Measurements from ENCODE around the gene UBE2E2. TPM values are rescaled to one million over a fixed set of nuclear protein-coding genes. Genes with fewer than 3 reads are reported as not detected.

The UBE2E2 gene
- total and polyA plus RNA-seq, 4 donors, result 21.5 to 87.5 (median 29.0) TPM

DNA sequence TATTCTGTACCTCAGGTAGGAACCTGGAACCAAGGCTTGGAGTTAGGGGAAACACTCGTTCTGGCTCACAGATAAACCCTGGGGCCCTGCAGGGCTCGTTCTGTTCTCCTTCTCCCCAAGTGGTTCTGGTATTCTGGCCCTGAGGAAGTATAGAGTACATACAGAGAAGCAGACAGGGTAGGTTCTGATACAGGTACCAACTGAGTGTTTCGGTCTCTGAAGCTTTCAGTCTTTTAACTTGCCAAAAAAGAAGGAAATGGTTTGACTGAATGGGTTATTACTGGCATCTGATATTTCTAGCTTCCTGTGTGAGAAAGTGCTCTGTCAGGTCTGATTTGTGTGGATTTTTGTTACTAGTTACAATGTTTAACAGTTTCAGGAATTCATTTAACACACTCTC is 67.3 kb downstream of the UBE2E2 start:
- TF ChIP-seq, protein P1, sequence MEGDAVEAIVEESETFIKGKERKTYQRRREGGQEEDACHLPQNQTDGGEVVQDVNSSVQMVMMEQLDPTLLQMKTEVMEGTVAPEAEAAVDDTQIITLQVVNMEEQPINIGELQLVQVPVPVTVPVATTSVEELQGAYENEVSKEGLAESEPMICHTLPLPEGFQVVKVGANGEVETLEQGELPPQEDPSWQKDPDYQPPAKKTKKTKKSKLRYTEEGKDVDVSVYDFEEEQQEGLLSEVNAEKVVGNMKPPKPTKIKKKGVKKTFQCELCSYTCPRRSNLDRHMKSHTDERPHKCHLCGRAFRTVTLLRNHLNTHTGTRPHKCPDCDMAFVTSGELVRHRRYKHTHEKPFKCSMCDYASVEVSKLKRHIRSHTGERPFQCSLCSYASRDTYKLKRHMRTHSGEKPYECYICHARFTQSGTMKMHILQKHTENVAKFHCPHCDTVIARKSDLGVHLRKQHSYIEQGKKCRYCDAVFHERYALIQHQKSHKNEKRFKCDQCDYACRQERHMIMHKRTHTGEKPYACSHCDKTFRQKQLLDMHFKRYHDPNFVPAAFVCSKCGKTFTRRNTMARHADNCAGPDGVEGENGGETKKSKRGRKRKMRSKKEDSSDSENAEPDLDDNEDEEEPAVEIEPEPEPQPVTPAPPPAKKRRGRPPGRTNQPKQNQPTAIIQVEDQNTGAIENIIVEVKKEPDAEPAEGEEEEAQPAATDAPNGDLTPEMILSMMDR (IDR thresholded peaks at IDR 0.05; ENCODE audit: control extremely low read depth, extremely low read depth), result no peak
- no peak overlapping the region for H3K4me3 ChIP-seq
- peaks cover 0 to 4% (median 0%) of the 10 kb centered on the region in 4 donors for H3K9me3 ChIP-seq (ENCODE audit: control insufficient read depth in 4 of 4, insufficient read depth in 3 of 4, low read length in 3 of 4)
- H3K9ac ChIP-seq (ENCODE audit: insufficient read depth in 1 of 2, low read length in 2 of 2), result no peak overlapping the region
- ATAC-seq (ENCODE audit: insufficient read depth, low FRiP score), result no peak
- H3K4me1 ChIP-seq (ENCODE audit: control insufficient read depth in 5 of 5, insufficient read depth in 5 of 5, low read length in 5 of 5), result peaks cover 0 to 5% (median 0%) of the 10 kb centered on the region in 5 donors
- no peaks in the 10 kb centered on the region for H3K27me3 ChIP-seq (ENCODE audit: control insufficient read depth in 3 of 3, insufficient read depth in 3 of 3, low read length in 2 of 3)
- 60 to 76% methylated on average over 3 of the region's 3 CpGs for WGBS, 2 donors
- DNase-seq, result no peak
- no peak overlapping the region for H3K27ac ChIP-seq (ENCODE audit: low read depth in 1 of 2, low read length in 1 of 2)
- peaks cover 0 to 2% (median 0%) of the 10 kb centered on the region in 4 donors for H3K36me3 ChIP-seq (ENCODE audit: control insufficient read depth in 4 of 4, insufficient read depth in 4 of 4, low read length in 4 of 4)

DNA sequence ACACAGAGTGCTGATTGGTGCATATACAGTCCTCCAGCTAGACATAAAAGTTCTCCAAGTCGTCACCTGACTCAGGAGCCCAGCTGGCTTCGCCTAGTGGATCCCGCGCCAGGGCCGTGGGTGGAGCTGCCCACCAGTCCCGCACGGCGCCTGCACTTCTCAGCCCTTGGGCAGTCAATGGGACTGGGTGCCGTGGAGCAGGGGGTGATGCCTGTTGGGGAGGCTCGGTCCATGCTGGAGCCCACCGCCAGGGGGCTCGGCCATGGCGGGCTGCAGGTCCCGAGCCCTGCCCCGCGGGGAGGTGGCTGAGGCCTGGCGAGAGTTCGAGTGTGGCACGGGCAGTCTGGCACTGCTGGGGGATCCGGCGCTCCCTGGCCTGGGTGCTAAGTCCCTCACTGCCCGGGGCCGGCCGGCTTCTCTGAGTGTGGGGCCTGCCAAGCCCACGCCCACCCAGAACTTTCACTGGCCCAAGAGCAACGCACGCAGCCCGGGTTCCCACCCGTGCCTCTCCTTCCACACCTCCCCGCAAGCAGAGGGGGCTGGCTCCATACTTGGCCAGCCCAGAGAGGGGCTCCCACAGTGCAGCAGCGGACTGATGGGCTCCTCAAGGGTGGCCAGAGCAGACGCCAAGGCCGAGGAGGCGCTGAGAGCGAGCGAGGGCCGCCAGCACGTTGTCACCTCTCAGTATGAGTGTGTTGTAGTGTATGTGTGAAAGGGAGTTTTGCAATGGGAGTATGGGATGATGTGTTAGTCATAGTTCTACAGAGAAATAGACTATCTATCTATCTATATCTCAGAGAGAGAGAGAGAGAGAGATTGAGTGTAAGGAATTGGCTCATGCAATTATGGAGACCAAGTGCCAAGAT is 69.0 kb downstream of the UBE2E2 start:
- H3K36me3 ChIP-seq (ENCODE audit: control insufficient read depth in 4 of 4, insufficient read depth in 4 of 4, low read length in 4 of 4), result peaks cover 0 to 2% (median 0%) of the 10 kb centered on the region in 4 donors
- no peak overlapping the region for H3K27ac ChIP-seq (ENCODE audit: low read depth in 1 of 2, low read length in 1 of 2)
- peaks cover 0 to 5% (median 2%) of the 10 kb centered on the region in 5 donors for H3K4me1 ChIP-seq (ENCODE audit: control insufficient read depth in 5 of 5, insufficient read depth in 5 of 5, low read length in 5 of 5)
- peaks cover 0 to 4% (median 0%) of the 10 kb centered on the region in 4 donors for H3K9me3 ChIP-seq (ENCODE audit: control insufficient read depth in 4 of 4, insufficient read depth in 3 of 4, low read length in 3 of 4)
- TF ChIP-seq, protein P1 (IDR thresholded peaks at IDR 0.05; ENCODE audit: control extremely low read depth, extremely low read depth), result no peak
- H3K9ac ChIP-seq (ENCODE audit: insufficient read depth in 1 of 2, low read length in 2 of 2), result no peak overlapping the region
- H3K4me3 ChIP-seq, result no peak overlapping the region
- no peaks in the 10 kb centered on the region for H3K27me3 ChIP-seq (ENCODE audit: control insufficient read depth in 3 of 3, insufficient read depth in 3 of 3, low read length in 2 of 3)
- no peak for ATAC-seq (ENCODE audit: insufficient read depth, low FRiP score)
- 95% methylated on average over 38 of the region's 38 CpGs for WGBS, 2 donors
- no peak for DNase-seq

DNA sequence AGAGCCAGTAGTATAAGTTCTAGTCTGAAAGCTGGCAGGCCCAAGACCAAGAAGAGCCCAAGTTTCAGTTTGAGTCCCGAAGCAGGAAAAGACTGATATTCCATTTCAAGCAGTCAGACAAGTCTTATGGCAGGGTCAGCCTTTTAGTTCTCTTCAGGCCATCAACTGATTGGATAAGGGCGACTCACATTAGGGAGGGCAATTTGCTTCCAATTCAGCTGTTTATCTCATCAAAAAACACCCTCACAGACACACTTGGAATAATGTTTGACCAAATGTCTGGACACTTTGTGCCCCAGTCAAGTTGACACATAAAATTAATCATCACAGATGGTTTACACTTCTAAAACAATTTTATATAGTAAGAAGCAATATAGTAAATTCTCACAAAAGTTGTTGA is 69.7 kb downstream of the UBE2E2 start:
- WGBS, 2 donors, result 85 to 95% methylated on average over 2 of the region's 2 CpGs
- H3K9ac ChIP-seq (ENCODE audit: insufficient read depth in 1 of 2, low read length in 2 of 2), result no peak overlapping the region

More for the DNA sequence above, 69.7 kb downstream of the UBE2E2 start:
- no peak for ATAC-seq (ENCODE audit: insufficient read depth, low FRiP score)
- H3K4me3 ChIP-seq, result no peak overlapping the region
- H3K4me1 ChIP-seq (ENCODE audit: control insufficient read depth in 5 of 5, insufficient read depth in 5 of 5, low read length in 5 of 5), result peaks cover 0 to 5% (median 3%) of the 10 kb centered on the region in 5 donors
- H3K9me3 ChIP-seq (ENCODE audit: control insufficient read depth in 4 of 4, insufficient read depth in 3 of 4, low read length in 3 of 4), result peaks cover 0 to 4% (median 0%) of the 10 kb centered on the region in 4 donors
- H3K27me3 ChIP-seq (ENCODE audit: control insufficient read depth in 3 of 3, insufficient read depth in 3 of 3, low read length in 2 of 3), result no peaks in the 10 kb centered on the region
- DNase-seq, result no peak
- H3K36me3 ChIP-seq (ENCODE audit: control insufficient read depth in 4 of 4, insufficient read depth in 4 of 4, low read length in 4 of 4), result peaks cover 0 to 2% (median 0%) of the 10 kb centered on the region in 4 donors
- H3K27ac ChIP-seq (ENCODE audit: low read depth in 1 of 2, low read length in 1 of 2), result no peak overlapping the region
- TF ChIP-seq, protein P1 (IDR thresholded peaks at IDR 0.05; ENCODE audit: control extremely low read depth, extremely low read depth), result no peak

Measured in lung (tissue), 12 donors.